ENCODE measurements around the gene POT1.
A peak's percentile ranks its signal among the peaks of the same experiment; 100 is the strongest.

The POT1 gene

DNA sequence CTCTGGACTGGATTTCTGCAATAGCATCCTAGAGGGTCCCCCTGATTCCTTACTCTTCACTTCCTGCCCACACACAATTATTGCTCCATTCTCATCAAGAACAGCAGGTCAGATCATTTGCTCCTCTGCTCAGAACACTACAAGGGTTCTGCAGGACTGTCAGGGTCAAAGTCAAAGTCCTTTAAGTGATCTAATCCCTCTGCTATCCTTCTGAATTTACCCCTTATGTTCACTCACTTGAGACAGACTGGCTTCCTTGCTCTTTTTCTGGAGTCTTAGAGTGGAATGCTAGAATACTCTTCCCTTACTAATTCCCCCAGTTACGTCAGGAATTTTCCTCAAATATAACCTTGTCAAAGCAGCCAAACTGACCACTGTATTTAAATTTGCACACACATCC lies 7.5 kb upstream of the POT1 start:
- TF ChIP-seq, protein P1, sequence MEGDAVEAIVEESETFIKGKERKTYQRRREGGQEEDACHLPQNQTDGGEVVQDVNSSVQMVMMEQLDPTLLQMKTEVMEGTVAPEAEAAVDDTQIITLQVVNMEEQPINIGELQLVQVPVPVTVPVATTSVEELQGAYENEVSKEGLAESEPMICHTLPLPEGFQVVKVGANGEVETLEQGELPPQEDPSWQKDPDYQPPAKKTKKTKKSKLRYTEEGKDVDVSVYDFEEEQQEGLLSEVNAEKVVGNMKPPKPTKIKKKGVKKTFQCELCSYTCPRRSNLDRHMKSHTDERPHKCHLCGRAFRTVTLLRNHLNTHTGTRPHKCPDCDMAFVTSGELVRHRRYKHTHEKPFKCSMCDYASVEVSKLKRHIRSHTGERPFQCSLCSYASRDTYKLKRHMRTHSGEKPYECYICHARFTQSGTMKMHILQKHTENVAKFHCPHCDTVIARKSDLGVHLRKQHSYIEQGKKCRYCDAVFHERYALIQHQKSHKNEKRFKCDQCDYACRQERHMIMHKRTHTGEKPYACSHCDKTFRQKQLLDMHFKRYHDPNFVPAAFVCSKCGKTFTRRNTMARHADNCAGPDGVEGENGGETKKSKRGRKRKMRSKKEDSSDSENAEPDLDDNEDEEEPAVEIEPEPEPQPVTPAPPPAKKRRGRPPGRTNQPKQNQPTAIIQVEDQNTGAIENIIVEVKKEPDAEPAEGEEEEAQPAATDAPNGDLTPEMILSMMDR (IDR thresholded peaks at IDR 0.05), result no peak
- H3K36me3 Mint-ChIP-seq (ENCODE audit: low read depth), result no peaks in the 10 kb centered on the region
- H3K27ac Mint-ChIP-seq, result no peak overlapping the region
- no peak for DNase-seq
- no peaks in the 10 kb centered on the region for H3K9me3 Mint-ChIP-seq
- H3K4me1 Mint-ChIP-seq, result peaks cover 5% of the 10 kb centered on the region
- H3K27me3 Mint-ChIP-seq (ENCODE audit: low read depth, poor library complexity), result peaks cover 4% of the 10 kb centered on the region
- no peak overlapping the region for H3K4me3 Mint-ChIP-seq

DNA sequence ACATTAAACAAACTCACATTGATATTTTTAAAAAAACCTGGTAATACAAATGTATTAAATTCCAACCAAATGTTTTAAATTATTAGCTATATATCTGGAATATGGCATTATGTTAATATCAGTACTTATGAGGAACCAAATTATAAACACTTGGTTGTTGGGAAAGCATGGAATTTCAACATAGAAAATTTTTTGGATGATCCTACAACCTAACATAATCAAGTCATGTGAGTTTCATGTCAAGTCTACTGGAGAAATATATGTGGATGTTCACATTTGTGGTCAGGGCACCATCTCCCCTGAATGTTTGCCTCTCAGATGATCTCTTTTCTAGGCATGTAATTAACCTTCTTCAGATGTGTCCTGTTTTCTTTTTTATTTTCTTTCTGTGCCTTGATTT lies 5.2 kb upstream of the POT1 start:
- Mint-ChIP-seq H3K4me3 (no peak overlapping the region), H3K36me3 (ENCODE audit: low read depth) (no peaks in the 10 kb centered on the region), H3K4me1 (peaks cover 3% of the 10 kb centered on the region), H3K9me3 (no peaks in the 10 kb centered on the region), H3K27ac (no peak overlapping the region), H3K27me3 (ENCODE audit: low read depth, poor library complexity) (peaks cover 10% of the 10 kb centered on the region)
- no peak for DNase-seq
- TF ChIP-seq, protein P1 (IDR thresholded peaks at IDR 0.05), result no peak

DNA sequence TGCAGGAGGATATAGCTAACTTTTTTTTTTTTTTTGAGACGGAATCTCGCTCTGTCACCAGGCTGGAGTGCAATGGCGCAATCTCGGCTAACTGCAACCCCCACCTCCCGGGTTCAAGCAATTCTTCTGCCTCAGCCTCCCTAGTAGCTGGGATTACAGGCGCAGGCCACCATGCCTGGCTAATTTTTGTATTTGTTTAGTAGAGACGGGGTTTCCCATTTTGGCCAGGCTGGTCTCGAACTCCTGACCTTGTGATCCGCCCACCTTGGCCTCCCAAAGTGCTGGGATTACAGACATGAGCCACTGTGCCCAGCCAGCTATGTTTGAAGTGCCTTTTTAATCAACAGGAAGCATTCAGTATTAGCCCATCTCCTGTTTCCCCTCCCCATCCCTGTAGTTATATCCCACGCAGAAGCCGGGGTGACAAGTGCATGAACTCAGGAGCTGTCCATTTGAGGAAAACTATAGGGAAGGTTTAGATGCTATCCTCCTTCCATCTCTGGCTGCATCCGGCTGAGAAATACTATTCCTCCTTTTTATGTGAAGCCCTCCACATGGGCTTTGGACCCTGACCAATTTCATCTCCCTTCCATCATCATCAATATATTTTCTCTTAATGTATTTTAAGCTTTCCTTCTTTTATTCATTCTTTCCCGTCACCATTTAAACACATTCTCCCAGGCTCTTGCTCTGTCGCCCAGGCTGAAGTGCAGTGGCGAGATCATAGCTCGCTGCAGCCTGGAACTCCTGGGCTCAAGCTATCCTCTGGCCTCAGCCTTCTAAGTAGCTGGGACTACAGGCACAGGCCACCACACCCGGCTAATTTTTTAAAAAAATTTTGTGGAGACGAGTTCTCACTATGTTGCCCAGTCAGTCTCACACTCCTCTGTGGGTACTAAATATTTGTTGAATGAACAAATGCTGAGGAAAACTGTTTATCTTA lies 1.3 kb upstream of the POT1 start:
- H3K36me3 Mint-ChIP-seq (ENCODE audit: low read depth), result peaks cover 14% of the 10 kb centered on the region
- H3K4me3 Mint-ChIP-seq, result peak overlapping the region; percentile 52
- no peaks in the 10 kb centered on the region for H3K9me3 Mint-ChIP-seq
- no peak for DNase-seq
- H3K4me1 Mint-ChIP-seq, result peaks cover 36% of the 10 kb centered on the region
- H3K27ac Mint-ChIP-seq, result peak overlapping the region; percentile 66
- peaks cover 6% of the 10 kb centered on the region for H3K27me3 Mint-ChIP-seq (ENCODE audit: low read depth, poor library complexity)
- TF ChIP-seq, protein P1 (IDR thresholded peaks at IDR 0.05), result no peak

DNA sequence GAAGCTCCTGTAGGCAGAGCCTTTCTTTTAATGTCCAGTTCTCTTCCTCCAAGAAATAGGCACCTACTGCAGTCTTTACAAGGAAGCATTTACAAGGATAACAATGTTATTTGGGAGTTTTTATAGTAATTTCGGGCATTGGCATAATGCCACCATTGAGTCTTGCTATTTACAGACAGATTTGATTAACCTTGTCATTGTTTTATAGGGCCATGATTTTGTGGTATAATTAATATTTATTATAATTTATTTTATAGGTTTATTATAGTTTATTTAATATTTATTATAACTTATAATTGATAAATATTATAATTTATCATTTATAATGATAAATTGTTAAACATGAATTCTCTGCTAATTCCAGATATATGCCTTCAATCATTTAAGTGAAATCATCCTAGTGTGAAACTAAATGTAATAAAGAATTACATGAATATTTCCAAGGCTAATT lies 573 bp upstream of the POT1 start:
- no peaks in the 10 kb centered on the region for H3K9me3 Mint-ChIP-seq
- peaks cover 20% of the 10 kb centered on the region for H3K36me3 Mint-ChIP-seq (ENCODE audit: low read depth)
- H3K27ac Mint-ChIP-seq, result no peak overlapping the region

DNA sequence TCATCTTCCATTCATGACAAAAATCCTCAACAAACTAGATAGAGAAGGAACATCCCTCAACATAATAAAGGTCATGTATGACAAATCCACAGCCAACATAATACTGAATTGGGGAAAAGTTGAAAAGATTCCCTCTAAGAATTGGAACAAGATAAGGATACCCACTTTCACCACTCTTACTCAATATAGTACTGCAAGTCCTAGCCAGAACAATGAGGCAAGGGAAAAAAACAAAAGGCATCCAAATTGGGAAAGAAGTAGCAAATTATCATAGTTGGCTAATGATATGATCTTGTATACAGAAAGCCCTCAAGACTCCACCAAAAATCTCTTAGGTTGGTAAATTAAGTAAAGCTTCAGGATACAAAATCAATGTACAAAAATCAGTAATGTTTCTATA lies 4.7 kb downstream of the POT1 start:
- Mint-ChIP-seq H3K4me3 (no peak overlapping the region), H3K36me3 (ENCODE audit: low read depth) (peaks cover 27% of the 10 kb centered on the region), H3K27ac (no peak overlapping the region), H3K4me1 (peaks cover 39% of the 10 kb centered on the region), H3K27me3 (ENCODE audit: low read depth, poor library complexity) (no peaks in the 10 kb centered on the region), H3K9me3 (no peaks in the 10 kb centered on the region)
- TF ChIP-seq, protein P1 (IDR thresholded peaks at IDR 0.05), result no peak
- DNase-seq, result no peak

More for the DNA sequence above, 573 bp upstream of the POT1 start:
- Mint-ChIP-seq H3K4me1 (peaks cover 36% of the 10 kb centered on the region), H3K27me3 (ENCODE audit: low read depth, poor library complexity) (peaks cover 6% of the 10 kb centered on the region), H3K4me3 (peak overlapping the region; percentile 95)
- TF ChIP-seq, protein P1 (IDR thresholded peaks at IDR 0.05), result no peak
- DNase-seq, result no peak

Data from nephron progenitor cell (in vitro differentiated cells).